Astrocyte (in vitro differentiated cells and primary cell): ENCODE data around the gene CHCHD6. TPM values are rescaled to one million over a fixed set of nuclear protein-coding genes. Genes with fewer than 3 reads are reported as not detected.

Source experiments
- DNase-seq: peaks from one replicate; pipeline ENCODE4 v3.0.0-alpha.2; 2010; ENCODE audit warnings: low read depth
- FAIRE-seq: peaks from 2 replicates; lab custom pipeline; 2011; peaks lifted over from hg19 to GRCh38; lab: Jason Lieb, UNC
- H2AFZ ChIP-seq: 2 replicates; pipeline ENCODE4 v1.6.0; 2012; ENCODE audit warnings: low read depth, low read length, inconsistent platforms
- H3K27ac ChIP-seq: 2 replicates; pipeline ENCODE4 v1.5.1; 2011; ENCODE audit warnings: low read depth, low read length, inconsistent platforms
- H3K27me3 ChIP-seq: 2 replicates; pipeline ENCODE4 v1.6.0; 2011; ENCODE audit warnings: low read length, inconsistent platforms; ENCODE audit not compliant: insufficient read depth
- H3K36me3 ChIP-seq: 2 replicates; pipeline ENCODE4 v1.5.1; 2011; ENCODE audit warnings: low read length, inconsistent platforms; ENCODE audit not compliant: insufficient read depth
- H3K4me1 ChIP-seq: 2 replicates; pipeline ENCODE4 v1.5.1; 2011; ENCODE audit warnings: low read length, inconsistent platforms; ENCODE audit not compliant: insufficient read depth
- H3K4me2 ChIP-seq: 2 replicates; pipeline ENCODE4 v1.6.0; 2012; ENCODE audit warnings: low read length, inconsistent platforms
- H3K4me3 ChIP-seq: 2 replicates; pipeline ENCODE4 v1.5.1; 2011; ENCODE audit warnings: low read depth, mild to moderate bottlenecking, low read length, inconsistent platforms; ENCODE audit not compliant: insufficient read depth
- H3K79me2 ChIP-seq: 2 replicates; pipeline ENCODE4 v1.6.0; 2012; ENCODE audit warnings: mild to moderate bottlenecking, low read length, inconsistent platforms; ENCODE audit not compliant: insufficient read depth
- H3K9ac ChIP-seq: 2 replicates; pipeline ENCODE4 v1.6.0; 2012; ENCODE audit warnings: mild to moderate bottlenecking, low read length, inconsistent platforms
- H3K9me3 ChIP-seq: 2 replicates; pipeline ENCODE4 v1.5.1; 2012; ENCODE audit warnings: low read depth, mild to moderate bottlenecking, low read length, inconsistent platforms; ENCODE audit not compliant: insufficient read depth
- H4K20me1 ChIP-seq: 2 replicates; pipeline ENCODE4 v1.6.0; 2012; ENCODE audit warnings: low read length, inconsistent platforms; ENCODE audit not compliant: insufficient read depth
- H3K27ac Mint-ChIP-seq: one replicate; pipeline ENCODE4 v1.8.0; 2021; ENCODE audit warnings: mild to moderate bottlenecking, mixed read lengths; ENCODE audit not compliant: unreplicated experiment
- H3K27me3 Mint-ChIP-seq: one replicate; pipeline ENCODE4 v1.8.0; 2021; ENCODE audit warnings: low read depth, mixed read lengths; ENCODE audit not compliant: unreplicated experiment
- H3K36me3 Mint-ChIP-seq: one replicate; pipeline ENCODE4 v1.8.0; 2021; ENCODE audit warnings: low read depth, mixed read lengths; ENCODE audit not compliant: unreplicated experiment
- H3K4me1 Mint-ChIP-seq: one replicate; pipeline ENCODE4 v1.8.0; 2021; ENCODE audit warnings: low read depth, mixed read lengths; ENCODE audit not compliant: unreplicated experiment
- H3K4me3 Mint-ChIP-seq: one replicate; pipeline ENCODE4 v1.8.0; 2021; ENCODE audit warnings: mild to moderate bottlenecking, moderate library complexity, mixed read lengths; ENCODE audit not compliant: unreplicated experiment
- H3K9me3 Mint-ChIP-seq: one replicate; pipeline ENCODE4 v1.8.0; 2021; ENCODE audit warnings: mild to moderate bottlenecking, mixed read lengths; ENCODE audit not compliant: unreplicated experiment
- CTCF ChIP-seq: IDR thresholded peaks from 2 replicates; pipeline ENCODE4 v1.5.1; 2011; ENCODE audit warnings: low read depth, mild to moderate bottlenecking, inconsistent platforms, low read length, moderate library complexity; ENCODE audit not compliant: insufficient read depth
- EZH2 ChIP-seq: IDR thresholded peaks from 2 replicates; pipeline ENCODE4 v1.6.1; 2012; ENCODE audit warnings: mild to moderate bottlenecking, low read length, inconsistent platforms; ENCODE audit not compliant: insufficient read depth
- total RNA-seq: library from RNA; stranded (reverse); gene quantifications from 2 replicates; pipeline ENCODE4 v1.2.1, GENCODE V29; 2021

The CHCHD6 gene
- total RNA-seq, 1 donor from 2014 or later = 21.1 TPM

- peak overlapping the region; percentile 64 for H3K4me3 ChIP-seq
- peak overlapping the region; percentile 93 for H3K4me2 ChIP-seq
- Mint-ChIP-seq H3K9me3 (peaks cover 2% of the 10 kb centered on the region), H3K4me1 (peaks cover 1% of the 10 kb centered on the region), H3K4me3 (no peak overlapping the region), H3K36me3 (no peaks in the 10 kb centered on the region), H3K27me3 (peaks cover 7% of the 10 kb centered on the region), H3K27ac (no peak overlapping the region)
- H3K27ac ChIP-seq = no peak overlapping the region
- peaks cover 33% of the 10 kb centered on the region for H3K4me1 ChIP-seq
- no peak overlapping the region for H2AFZ ChIP-seq
- no peaks in the 10 kb centered on the region for H3K36me3 ChIP-seq
- FAIRE-seq (no peak), DNase-seq (no peak)
- peaks cover 47% of the 10 kb centered on the region for H4K20me1 ChIP-seq
- H3K79me2 ChIP-seq = peaks cover 48% of the 10 kb centered on the region
- no peaks in the 10 kb centered on the region for H3K9me3 ChIP-seq
- TF ChIP-seq EZH2 (no peak), CTCF (no peak)
- H3K27me3 ChIP-seq = peaks cover 2% of the 10 kb centered on the region
- peak overlapping the region; percentile 81 for H3K9ac ChIP-seq
These were observed 279.2 kb downstream of the CHCHD6 start for GRCh38 chr3:126983276-126983652.

GRCh38 chr3:126983653-126984390 lies 279.8 kb downstream of the CHCHD6 start:
- peaks cover 7% of the 10 kb centered on the region for H3K27me3 Mint-ChIP-seq
- H3K27ac Mint-ChIP-seq = no peak overlapping the region
- Histone ChIP-seq H2AFZ (no peak overlapping the region), H3K4me3 (peak overlapping the region; percentile 64), H3K4me2 (peak overlapping the region; percentile 93), H3K27ac (no peak overlapping the region), H3K9ac (peak overlapping the region; percentile 81), H3K4me1 (peaks cover 33% of the 10 kb centered on the region), H3K9me3 (no peaks in the 10 kb centered on the region), H3K27me3 (peaks cover 2% of the 10 kb centered on the region), H3K79me2 (peaks cover 53% of the 10 kb centered on the region), H3K36me3 (no peaks in the 10 kb centered on the region), H4K20me1 (peaks cover 52% of the 10 kb centered on the region)
- no peak for TF ChIP-seq CTCF
- no peak for TF ChIP-seq EZH2
- H3K4me1 Mint-ChIP-seq = peaks cover 1% of the 10 kb centered on the region
- DNase-seq = no peak
- H3K4me3 Mint-ChIP-seq = peak overlapping the region; percentile 79
- H3K9me3 Mint-ChIP-seq = peaks cover 2% of the 10 kb centered on the region
- FAIRE-seq = no peak
- H3K36me3 Mint-ChIP-seq = no peaks in the 10 kb centered on the region
